K562 (cell line): ENCODE data around the gene ING5. TPM values are rescaled to one million over a fixed set of nuclear protein-coding genes. Genes with fewer than 3 reads are reported as not detected.

ENCODE experiments used
- ETV6 ChIP-seq, 3 experiments: fragments of 150-350 bp in 1 of 3; sonication (generic) in 1 of 3; formaldehyde crosslinking in 1 of 3; IDR thresholded peaks; 2 replicates each; pipeline versions ENCODE4 v1.6.1 to v1.8.0; 2014 to 2022; ENCODE audit warnings: borderline replicate concordance in 2 of 3, low read depth in 2 of 3, antibody characterized with exemption in 1 of 3, low read length in 1 of 3, mild to moderate bottlenecking in 1 of 3, missing genetic modification reagents in 1 of 3
- IRF2 ChIP-seq: sonication (generic); formaldehyde crosslinking; IDR thresholded peaks from 2 replicates; pipeline ENCODE4 v1.8.1; 2022; ENCODE audit warnings: mild to moderate bottlenecking, missing genetic modification reagents
- REST ChIP-seq, 2 experiments: fragments of 450-650 bp; formaldehyde crosslinking in 1 of 2; IDR thresholded peaks; 2 replicates each; pipeline versions ENCODE4 v1.4.0 to v1.6.1; 2014 to 2020; ENCODE audit warnings: mild to moderate bottlenecking in 2 of 2, borderline replicate concordance in 1 of 2, low read depth in 1 of 2
- TCFL5 ChIP-seq: fragments of 250-450 bp; sonication (Bioruptor Pico); conservative IDR thresholded peaks from 2 replicates; pipeline ENCODE4 v1.6.1; 2021; ENCODE audit warnings: mild to moderate bottlenecking, moderate library complexity, matching md5 sums
- polyA plus RNA-seq, 8 experiments: library from polyadenylated mRNA; depleted of rRNA in 4 of 8; stranded (reverse) in 5 of 8; unstranded in 3 of 8; fragments of >200 nt; fragmentation: Nextera tagmentation in 2 of 8; fragmentation: Illumina TruSeq in 1 of 8; extraction: Ambion mirVana in 2 of 8; extraction: Trizol in 1 of 8; gene quantifications; 2 replicates each; pipeline versions ENCODE4 v1.2.1 to v1.2.3, GENCODE V29; 2011 to 2014; ENCODE audit warnings: inconsistent platforms in 1 of 8, missing spikeins in 1 of 8
- total RNA-seq, 7 experiments: library from RNA; depleted of rRNA in 6 of 7; stranded (reverse); fragments of >200 nt in 6 of 7; fragmentation: Illumina TruSeq in 2 of 7; extraction: Trizol in 2 of 7; gene quantifications; 2 replicates each; pipeline versions ENCODE4 v1.2.1 to v1.2.3, GENCODE V29; 2011 to 2021; ENCODE audit warnings: low replicate concordance in 1 of 7

Gene ING5
- total and polyA plus RNA-seq, 9 of the 15 experiments (the other 6 are each of a cell fraction or from before 2014, with no cell fraction given): 10.4 to 53.3 (median 27.9) TPM

GRCh38 chr2:241736111-241736510 lies 34.3 kb downstream of the ING5 start (continued):
- TF ChIP-seq REST (IDR thresholded peaks at IDR 0.05; ENCODE audit: borderline replicate concordance) (no peak), REST (CRISPR knock-in tag; IDR thresholded peaks at IDR 0.05; ENCODE audit: low read depth) (no peak), IRF2 (CRISPR knock-in tag) (no peak), TCFL5 (CRISPR knock-in tag) (no peak), ETV6 (IDR thresholded peaks at IDR 0.05; ENCODE audit: borderline replicate concordance in 1 of 2, low read depth in 2 of 2, low read length in 1 of 2) (no peak), ETV6 (CRISPR knock-in tag; IDR thresholded peaks at IDR 0.05; ENCODE audit: borderline replicate concordance) (no peak)
